Measurements from ENCODE around the gene MAP3K1. TPM values are rescaled to one million over a fixed set of nuclear protein-coding genes. Genes with fewer than 3 reads are reported as not detected.

The MAP3K1 gene
- total RNA-seq = 10 to 100 TPM in 2 of 9 donors, 1 to 10 TPM in 7; 4.5 to 19.5 (median 7.2) TPM
- 1 to 10 TPM; 2.1 to 2.9 TPM for polyA plus RNA-seq
- long read RNA-seq, donor 1, partial matches to known transcripts = 2 of 2 reads
- long read RNA-seq, donor 1, other reads (novel, unspliced or antisense) = 0 of 2 reads
- long read RNA-seq, donor 2, partial matches to known transcripts = 1 of 2 reads
- long read RNA-seq, donor 2, other reads (novel, unspliced or antisense) = 1 of 2 reads
- long read RNA-seq, donor 3, partial matches to known transcripts = 0 of 1 reads
- long read RNA-seq, donor 3, other reads (novel, unspliced or antisense) = 1 of 1 reads

DNA sequence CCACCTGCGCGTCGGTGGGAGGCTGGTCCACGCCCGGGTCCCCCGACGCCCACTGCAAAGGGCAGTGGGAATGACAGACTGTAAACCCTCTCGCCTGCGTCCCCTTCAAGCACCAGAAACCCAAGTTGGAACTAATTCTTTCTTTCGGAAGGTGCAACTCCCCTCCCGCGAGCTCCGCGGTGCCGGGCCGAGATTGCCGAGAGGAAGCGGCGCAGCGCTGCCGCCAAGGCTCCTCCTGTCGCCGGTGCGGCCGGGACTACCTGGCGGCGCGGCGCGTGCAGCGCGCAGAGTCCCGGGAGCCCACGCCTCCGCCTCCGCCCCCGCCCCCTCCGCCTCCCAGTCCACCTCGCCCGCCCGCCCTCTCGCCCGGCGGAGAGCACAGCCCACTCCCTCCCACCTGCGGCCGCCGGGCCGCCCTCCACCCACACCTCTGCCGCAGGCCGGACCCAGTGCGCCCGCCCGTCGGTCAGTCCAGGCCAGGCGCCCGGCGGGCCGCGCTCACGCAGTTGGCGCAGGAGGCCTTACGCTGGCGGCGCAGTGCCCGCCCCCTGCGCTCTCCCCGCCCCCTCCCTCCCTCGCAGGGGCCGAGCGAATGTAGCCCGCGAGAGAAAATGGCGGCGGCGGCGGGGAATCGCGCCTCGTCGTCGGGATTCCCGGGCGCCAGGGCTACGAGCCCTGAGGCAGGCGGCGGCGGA lies at the start of gene MAP3K1:
Gene MAP3K1, plus strand, starts transcription at position 587 of the 695 bp plus-strand sequence. Its CDS starts 25 bp downstream, at position 612.
- DNase-seq = peak; percentile 73 to 92 (median 83)
- H3K36me3 ChIP-seq = no peaks in the 10 kb centered on the region
- intact Hi-C loops (cut with DNase I) = loop anchor here in 7 of 10 donors (1.0 to 10.0 kb wide), 11 partner anchors 48 to 460 kb away; no protein-coding TSS in a partner anchor
- peak within 1 kb of the TSS; percentile 87 to 98 (median 93) for H3K27ac ChIP-seq
- H3K9me3 ChIP-seq = no peaks in the 10 kb centered on the region
- peak within 1 kb of the TSS; percentile 81 to 93 (median 88) for H3K4me3 ChIP-seq
- TF ChIP-seq, protein P1, sequence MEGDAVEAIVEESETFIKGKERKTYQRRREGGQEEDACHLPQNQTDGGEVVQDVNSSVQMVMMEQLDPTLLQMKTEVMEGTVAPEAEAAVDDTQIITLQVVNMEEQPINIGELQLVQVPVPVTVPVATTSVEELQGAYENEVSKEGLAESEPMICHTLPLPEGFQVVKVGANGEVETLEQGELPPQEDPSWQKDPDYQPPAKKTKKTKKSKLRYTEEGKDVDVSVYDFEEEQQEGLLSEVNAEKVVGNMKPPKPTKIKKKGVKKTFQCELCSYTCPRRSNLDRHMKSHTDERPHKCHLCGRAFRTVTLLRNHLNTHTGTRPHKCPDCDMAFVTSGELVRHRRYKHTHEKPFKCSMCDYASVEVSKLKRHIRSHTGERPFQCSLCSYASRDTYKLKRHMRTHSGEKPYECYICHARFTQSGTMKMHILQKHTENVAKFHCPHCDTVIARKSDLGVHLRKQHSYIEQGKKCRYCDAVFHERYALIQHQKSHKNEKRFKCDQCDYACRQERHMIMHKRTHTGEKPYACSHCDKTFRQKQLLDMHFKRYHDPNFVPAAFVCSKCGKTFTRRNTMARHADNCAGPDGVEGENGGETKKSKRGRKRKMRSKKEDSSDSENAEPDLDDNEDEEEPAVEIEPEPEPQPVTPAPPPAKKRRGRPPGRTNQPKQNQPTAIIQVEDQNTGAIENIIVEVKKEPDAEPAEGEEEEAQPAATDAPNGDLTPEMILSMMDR (IDR thresholded peaks at IDR 0.05) = peak in 4 of 12 donors; percentile 17 to 36 (median 33)
- TF ChIP-seq POLR2A (IDR thresholded peaks at IDR 0.05) = no peak
- no peaks in the 10 kb centered on the region for H3K27me3 ChIP-seq
- ATAC-seq = peak; percentile 65 to 94 (median 80)
- H3K4me1 ChIP-seq = peaks cover 0 to 43% (median 30%) of the 10 kb centered on the region in 12 donors
- 0 to 1% (median 0%) methylated on average over 17 to 87 of the region's 87 CpGs for WGBS, 4 donors

- no peak overlapping the region for H3K4me3 ChIP-seq
- no peak overlapping the region for H3K27ac ChIP-seq
- H3K27me3 ChIP-seq = no peaks in the 10 kb centered on the region
- ATAC-seq = no peak
- TF ChIP-seq POLR2A (IDR thresholded peaks at IDR 0.05) = no peak
- TF ChIP-seq, protein P1 (IDR thresholded peaks at IDR 0.05) = no peak
- DNase-seq = no peak
- H3K36me3 ChIP-seq = no peaks in the 10 kb centered on the region
- 93 to 95% (median 94%) methylated on average over 3 of the region's 3 CpGs for WGBS, 4 donors
- H3K4me1 ChIP-seq = peaks cover 0 to 19% (median 4%) of the 10 kb centered on the region in 12 donors
- intact Hi-C loops (cut with DNase I) = loop anchor here in 1 of 10 donors (5.0 kb wide), 1 partner anchor 45 kb away; no protein-coding TSS in a partner anchor
- no peaks in the 10 kb centered on the region for H3K9me3 ChIP-seq
Observed at GRCh38 chr5:56766926-56767325, 48.4 kb upstream of the MAP3K1 start.

DNA sequence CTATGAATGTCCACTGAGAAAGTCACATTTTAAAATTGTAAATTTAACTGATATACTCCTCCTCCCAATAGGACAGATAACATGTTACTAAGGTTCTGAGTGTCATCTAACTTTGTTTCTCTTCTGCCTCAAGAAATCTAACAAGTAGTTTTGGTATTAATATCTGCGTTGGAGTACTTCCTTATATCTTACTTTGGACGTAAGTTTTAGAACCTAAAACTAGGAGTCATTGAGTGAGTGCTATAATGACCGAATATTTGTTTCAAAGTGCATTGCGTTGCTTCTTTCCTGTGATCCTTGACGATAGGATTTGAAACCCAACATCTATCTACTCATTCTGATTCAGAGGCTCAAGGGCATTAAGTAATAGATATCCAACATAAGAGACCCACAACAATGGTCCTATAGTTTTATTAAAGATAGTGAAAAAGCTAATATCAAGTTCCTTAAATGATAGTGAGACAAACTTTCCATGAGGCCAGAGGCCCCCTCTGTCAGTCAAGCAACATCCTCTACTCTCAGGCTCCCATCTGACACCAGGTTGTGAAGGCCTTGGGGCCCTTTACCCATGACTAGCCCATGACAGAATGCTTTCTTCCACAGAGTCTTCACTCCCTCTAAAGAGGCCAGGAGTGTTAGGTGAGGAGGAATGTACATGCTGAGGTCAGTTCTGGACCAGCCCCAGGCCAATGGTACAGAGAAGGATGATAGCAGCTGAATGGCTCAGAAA lies 45.3 kb upstream of the MAP3K1 start:
- intact Hi-C loops (cut with DNase I) = loop anchor here in 1 of 10 donors (5.0 kb wide), 1 partner anchor 42 kb away; no protein-coding TSS in a partner anchor
- H3K36me3 ChIP-seq = no peaks in the 10 kb centered on the region
- H3K27me3 ChIP-seq = no peaks in the 10 kb centered on the region
- DNase-seq (no peak), ATAC-seq (no peak)
- TF ChIP-seq, protein P1 (IDR thresholded peaks at IDR 0.05) = no peak
- TF ChIP-seq POLR2A (IDR thresholded peaks at IDR 0.05) = no peak
- H3K9me3 ChIP-seq = no peaks in the 10 kb centered on the region
- no peaks in the 10 kb centered on the region for H3K4me1 ChIP-seq
- no peak overlapping the region for H3K4me3 ChIP-seq
- 93 to 97% (median 96%) methylated on average over 5 of the region's 5 CpGs for WGBS, 4 donors
- no peak overlapping the region for H3K27ac ChIP-seq

All from heart left ventricle (tissue), 16 donors.